GM18498 (cell line): Measurements from ENCODE around the gene SEC63.
"Not testable (repeated sequence)": the region's sequence is repeated elsewhere in the genome, so short reads cannot be mapped to it uniquely, and the experiment has no call there.

Experiments used
- ATAC-seq: cut with Tn5 transposase; IDR thresholded peaks from one replicate; pipeline ENCODE4 v1.9.1; 2021; ENCODE audit warnings: mild to moderate bottlenecking, moderate library complexity; ENCODE audit not compliant: unreplicated experiment

SEC63 gene

GRCh38 chr6:107957909-107958688, at the start of gene SEC63:
Gene SEC63 (minus strand): TSS chr6:107958208. CDS start chr6:107958009, 199 bp downstream.
- ATAC-seq = peak; percentile 96

GRCh38 chr6:108005961-108006360, 48.0 kb upstream of the SEC63 start:
- ATAC-seq = no peak

GRCh38 chr6:108004861-108005260, 46.9 kb upstream of the SEC63 start:
- no peak for ATAC-seq

- ATAC-seq = no peak
Observed at GRCh38 chr6:108002365-108003221, 44.6 kb upstream of the SEC63 start.

DNA sequence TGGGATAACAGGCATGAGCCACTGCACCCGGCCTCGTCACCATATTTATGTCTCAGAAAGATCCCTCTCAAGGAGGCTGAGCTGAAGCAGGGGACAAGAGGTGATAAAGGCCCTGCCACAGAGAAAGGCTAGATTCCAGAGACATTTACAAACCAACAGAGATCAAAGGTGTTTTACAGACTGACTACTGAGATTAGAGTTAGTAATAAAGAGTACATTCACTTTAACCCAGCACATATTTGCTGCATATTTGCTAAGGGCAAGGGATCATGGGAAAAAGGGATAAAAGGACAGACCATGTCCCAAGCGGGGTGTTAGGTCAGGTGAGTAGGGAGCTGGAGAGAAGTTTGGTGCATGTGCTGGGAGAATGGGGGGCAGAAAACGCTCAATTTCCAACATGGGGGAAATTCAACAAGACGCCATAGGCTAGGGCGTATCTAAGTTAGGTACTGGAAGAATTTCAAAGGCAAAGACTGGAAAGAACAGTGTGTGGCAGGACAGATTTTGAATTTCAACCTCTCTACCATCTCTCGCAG, 43.8 kb upstream of the SEC63 start:
- no peak for ATAC-seq

- not testable (repeated sequence) for ATAC-seq
Observed at GRCh38 chr6:108000259-108000658, 42.3 kb upstream of the SEC63 start.

DNA sequence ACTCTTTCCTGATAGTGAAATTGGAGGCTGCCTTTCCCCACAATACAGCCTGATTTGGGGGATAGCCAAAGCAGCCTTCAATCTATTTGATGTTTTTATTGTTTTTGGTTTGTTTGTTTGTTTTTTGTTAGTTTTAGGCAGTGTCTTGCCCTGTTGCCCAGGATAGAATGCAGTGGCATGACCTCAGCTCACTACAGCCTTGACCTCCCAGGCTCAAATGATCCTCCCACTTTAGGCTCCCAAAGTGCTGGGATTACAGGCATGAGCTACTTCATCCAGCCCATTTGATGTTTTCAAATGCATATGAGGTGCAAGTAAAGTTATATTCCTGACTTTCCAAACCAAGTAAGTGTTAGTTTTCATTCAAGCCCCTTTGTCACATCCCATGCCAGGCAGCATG, 41.3 kb upstream of the SEC63 start:
- ATAC-seq = no peak

GRCh38 chr6:107991772-107992550, 34.0 kb upstream of the SEC63 start:
- no peak for ATAC-seq

DNA sequence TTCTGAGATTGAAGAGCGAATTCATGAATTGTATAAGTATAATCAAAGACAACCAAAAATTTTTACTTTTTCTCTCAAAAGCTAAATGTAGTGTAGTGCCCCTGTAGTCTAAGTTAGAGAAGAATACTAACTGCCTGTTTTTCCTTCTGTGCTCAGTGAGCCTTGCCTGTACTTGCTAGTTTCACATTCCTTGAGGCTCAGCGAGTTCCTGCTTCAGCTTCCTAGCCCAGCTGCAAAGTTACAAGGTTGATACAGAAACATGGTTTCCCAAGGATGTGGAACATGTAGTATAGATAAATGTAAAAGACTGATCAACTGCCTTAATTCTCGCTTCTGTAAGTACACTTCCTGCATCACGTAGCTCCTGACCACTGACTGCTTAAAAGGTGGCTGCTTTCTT, 33.1 kb upstream of the SEC63 start:
- no peak for ATAC-seq

- not testable (repeated sequence) for ATAC-seq
Observed at GRCh38 chr6:107990587-107990986, 32.6 kb upstream of the SEC63 start.

GRCh38 chr6:107989166-107990094, 31.4 kb upstream of the SEC63 start:
- no peak for ATAC-seq

DNA sequence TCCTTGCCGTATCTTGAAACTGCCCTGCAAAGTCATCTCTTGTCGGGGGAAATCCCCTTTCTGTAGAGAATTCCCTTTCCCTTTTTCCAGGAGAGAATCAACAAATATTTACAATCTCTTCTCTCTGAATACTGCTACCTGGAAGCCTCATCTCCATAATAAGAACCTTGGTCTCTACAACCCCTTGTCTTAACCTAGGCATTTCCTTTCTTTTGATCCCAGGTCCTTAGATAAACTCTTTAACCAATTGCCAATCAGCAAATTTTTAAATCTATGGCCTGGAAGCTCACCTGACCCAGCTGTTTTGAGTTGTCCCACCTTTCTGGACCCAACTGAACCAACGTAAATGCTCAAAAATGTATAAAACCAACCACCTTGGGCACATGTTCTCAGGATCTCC, 30.6 kb upstream of the SEC63 start:
- no peak for ATAC-seq

- no peak for ATAC-seq
Observed at GRCh38 chr6:107987805-107988204, 29.8 kb upstream of the SEC63 start.

GRCh38 chr6:107985701-107986100, 27.7 kb upstream of the SEC63 start:
- ATAC-seq = no peak

GRCh38 chr6:107983811-107984210, 25.8 kb upstream of the SEC63 start:
- ATAC-seq = no peak

DNA sequence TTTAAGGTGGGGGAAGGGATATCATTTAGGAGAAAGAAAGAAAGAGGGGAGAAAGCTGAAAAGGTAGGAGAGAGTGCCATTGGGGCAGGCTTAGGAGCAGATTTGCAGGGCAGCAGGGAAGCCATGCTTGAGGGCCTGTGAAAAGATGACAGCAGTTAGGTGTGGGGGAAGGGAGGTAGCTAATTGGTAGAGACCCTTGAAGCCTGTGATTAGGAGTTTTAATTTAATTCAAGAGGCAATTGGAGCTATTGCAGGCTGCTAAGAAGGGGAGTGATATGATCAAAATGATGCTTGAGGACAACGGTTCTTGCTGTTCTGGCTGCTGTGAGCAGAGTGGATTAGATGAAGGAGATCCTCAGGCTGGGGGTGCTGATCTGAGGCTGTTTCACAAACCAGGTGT, 24.5 kb upstream of the SEC63 start:
- ATAC-seq = no peak

DNA sequence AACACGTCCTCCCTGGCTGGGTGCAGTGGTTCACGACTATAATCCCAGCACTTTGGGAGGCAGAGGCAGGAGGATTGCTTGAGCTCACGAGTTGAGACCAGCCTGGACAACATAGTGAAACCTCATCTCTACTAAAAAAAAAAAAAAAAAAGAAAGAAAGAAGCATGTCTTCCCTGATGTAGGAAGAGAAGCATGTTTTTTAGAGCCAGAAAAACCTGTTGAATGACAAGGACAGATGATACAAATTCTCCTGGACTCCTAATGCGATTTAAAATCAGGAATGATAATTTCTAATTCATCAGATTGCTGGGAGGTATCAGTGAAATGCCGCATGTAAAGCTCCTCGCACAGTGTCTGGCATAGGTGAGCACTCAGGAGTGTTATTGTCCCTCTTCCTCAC, 23.7 kb upstream of the SEC63 start:
- no peak for ATAC-seq

DNA sequence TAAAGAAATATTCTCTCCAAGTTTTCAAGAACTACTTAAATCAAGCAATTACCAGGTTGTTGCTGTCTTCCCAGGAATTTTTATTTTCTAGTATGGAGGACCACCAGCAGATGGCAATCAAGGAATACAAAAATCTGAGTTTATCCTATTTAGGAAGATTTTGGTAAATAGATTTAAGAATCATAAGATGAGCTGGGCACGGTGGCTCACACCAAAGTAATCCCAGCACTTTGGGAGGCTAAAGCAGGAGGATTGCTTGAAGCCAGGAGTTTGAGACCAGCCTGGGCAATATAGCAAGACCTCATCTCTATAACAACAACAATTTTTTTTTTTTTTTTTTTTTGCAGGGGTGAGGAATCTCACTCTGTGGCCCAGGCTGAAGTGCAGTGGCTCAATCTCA, 19.3 kb upstream of the SEC63 start:
- no peak for ATAC-seq

DNA sequence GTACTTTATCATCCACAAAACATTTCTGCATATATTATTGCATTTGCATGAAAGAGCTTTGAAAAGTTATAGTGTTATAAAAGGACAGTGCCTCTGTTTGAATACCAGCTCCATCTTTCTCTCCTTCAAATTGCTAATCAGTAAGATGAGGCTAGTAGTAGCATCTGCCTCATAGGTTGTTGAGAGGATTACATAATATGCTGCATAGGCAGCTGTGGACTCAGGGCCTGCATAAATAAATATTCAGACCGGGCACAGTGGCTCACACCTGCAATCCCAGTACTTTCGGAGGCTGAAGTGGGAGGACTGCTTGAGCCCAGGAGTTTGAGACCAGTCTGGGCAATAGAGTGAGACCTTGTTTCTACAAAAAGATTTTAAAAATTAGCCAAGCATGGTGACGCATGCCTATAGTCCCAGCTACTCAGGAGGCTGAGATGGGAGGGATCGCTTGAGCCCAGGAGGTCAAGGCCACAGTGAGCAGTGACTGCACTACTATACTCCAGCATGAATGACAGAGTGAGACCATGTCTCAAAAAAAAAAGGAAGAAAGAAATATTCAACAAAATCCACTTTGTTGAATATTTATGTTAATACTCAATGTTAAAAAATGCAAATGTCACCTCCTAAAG, 18.3 kb upstream of the SEC63 start:
- no peak for ATAC-seq

GRCh38 chr6:107973594-107973993, 15.6 kb upstream of the SEC63 start:
- ATAC-seq = no peak
